Pons (tissue), 1 donor: ENCODE measurements around the gene TPM2.

Source experiments
- DNase-seq: peaks from one replicate; pipeline ENCODE4 v3.0.0-alpha.2; 2016; ENCODE audit warnings: low spot score

The TPM2 gene

DNA sequence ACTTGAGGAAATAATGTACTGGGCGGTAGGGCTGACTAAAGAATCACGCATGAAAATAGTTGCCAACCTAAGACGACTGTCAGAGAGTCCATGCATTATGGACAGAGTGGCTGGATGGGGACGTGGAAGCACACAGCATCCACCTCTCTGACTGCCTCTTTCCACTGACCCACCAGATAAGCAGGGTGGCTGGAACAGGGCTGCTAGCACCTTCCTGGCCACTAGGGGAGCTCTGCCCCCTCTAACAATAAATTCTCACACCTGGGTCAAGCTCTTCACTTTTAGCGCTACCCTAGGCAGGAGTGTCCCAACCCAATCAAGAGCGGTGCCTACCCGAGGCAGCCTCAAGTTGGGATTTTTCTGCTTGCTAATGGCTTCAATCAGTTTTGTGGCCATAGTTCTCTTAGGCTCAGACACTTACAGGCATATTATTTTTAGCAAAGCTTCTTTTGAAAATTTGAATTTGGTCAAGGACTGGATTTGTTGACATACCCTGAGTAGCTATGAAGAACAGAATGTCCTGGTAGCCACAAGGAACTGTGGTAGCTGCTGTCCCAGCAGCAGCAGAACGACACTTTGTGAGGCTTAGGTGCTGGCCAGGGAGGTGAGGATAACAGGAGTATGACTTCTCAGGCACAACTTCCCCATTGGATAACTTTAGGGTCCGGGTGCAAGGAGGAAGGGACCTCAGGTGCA is 6.9 kb upstream of the TPM2 start:
- DNase-seq: peak; percentile 35

DNA sequence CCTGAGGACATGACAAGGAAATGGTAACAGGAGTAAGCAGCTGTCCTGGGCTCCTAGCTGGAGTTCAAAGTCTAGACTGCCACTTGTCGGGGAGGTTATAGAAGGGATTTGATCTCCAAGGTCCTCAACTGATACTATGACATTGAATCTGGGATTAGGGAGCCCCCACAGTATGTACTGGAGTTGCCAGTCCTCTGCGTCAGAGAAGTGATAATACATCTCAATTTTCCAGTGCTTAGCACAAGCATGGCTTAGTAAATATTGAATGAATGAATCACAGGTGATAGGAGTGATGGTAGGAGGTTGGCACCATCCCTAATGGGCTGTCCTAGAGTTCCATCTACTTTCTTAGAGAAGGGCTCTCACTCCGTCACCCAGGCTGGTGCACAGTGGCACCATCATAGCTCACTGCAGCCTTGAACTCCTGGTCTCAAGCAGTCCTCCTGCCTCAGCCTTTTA is 6.2 kb upstream of the TPM2 start:
- DNase-seq: no peak

DNA sequence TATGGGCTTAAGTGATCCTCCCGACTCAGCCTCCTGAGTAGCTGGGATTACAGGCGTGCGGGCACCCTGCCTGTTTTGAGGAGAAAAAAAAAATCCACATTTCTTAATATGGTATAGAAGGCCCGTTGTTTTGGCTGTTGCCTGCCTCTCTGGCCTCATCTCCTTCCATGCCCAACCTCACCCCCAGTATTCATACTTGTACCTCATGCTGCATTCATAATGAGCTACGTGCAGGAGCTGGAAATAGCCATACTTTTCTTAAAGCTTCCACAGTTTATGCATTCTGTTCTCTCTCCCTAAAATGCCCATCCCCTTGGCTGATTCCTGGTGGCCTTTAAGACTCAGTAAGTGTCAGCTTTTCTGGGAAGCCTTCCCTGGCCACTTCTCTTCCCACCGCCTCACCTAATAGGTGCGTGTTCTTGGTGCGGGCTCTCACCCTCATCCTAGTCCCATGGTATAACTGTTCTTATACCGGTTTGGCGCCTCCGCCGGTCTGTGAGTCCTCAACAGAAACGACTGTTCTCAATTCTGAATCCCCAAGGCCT is 2.1 kb upstream of the TPM2 start:
- DNase-seq: no peak

DNA sequence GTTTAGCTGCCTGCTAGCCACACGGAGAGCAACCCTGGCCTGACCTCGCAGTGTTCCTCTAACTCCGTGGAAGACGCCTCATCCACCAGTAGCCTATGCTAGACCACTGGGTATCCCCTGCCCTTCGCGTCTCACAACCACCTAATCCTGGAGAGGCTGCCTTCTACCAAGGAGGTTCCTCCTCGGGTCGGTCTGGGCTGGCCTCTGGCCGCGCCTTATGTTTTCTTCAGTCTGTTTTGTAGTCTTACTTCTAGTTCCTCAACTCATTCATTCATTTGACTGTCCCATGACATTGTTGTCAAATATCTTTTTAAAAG is 1.6 kb upstream of the TPM2 start:
- DNase-seq: no peak

DNA sequence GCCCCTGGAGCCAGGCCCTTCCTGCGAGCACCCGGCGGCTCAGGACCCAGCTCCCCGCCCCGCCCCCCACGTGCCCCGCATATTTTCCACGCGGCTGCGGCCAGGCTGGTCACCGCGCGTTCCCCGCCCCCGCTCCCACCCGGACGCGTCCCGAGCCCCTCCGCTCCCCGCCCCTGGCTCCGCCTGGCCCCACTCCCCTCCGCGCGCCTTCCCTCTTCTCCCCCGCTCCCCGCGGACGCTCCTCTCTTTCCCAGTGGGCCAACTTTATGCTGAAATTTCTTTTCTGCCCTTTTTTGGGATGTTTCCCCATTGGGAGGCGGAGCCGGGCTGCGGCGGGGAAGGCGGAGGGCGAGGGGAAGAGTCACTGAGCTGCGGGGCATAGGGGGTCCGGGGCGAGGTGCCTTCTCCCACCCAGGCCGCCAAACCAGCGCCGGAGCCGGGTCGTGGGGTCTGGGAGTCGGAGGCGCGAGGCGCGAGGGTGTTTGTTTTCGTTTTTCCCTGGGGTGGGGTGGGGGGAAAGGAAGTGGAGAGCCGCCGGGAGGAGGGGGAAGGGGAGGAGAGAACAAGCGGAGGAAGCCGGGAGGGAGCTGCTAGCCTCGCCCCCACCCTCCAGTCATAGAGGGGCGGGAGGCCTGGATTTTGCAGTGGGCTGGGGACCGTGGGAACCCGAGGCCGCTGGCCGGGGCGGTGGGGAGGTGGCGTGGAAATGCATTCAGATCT is 1.0 kb upstream of the TPM2 start:
- DNase-seq: no peak

DNA sequence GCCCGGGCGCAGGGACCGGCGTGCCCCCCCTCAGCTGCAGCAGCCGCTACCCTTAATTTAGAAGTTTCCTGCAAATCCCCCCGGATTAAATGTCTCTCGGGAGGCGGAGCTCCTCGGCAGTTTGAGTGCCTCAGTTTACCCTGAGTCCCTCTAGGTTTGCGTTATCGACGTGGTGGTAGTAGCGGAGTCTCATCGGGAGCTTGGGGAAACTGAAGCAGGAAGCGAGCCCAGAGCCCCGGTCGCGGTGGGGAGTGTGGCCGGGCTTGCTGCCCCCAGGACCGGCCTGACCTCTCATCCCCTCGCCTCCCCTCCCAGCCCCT is 529 bp upstream of the TPM2 start:
- DNase-seq: no peak

DNA sequence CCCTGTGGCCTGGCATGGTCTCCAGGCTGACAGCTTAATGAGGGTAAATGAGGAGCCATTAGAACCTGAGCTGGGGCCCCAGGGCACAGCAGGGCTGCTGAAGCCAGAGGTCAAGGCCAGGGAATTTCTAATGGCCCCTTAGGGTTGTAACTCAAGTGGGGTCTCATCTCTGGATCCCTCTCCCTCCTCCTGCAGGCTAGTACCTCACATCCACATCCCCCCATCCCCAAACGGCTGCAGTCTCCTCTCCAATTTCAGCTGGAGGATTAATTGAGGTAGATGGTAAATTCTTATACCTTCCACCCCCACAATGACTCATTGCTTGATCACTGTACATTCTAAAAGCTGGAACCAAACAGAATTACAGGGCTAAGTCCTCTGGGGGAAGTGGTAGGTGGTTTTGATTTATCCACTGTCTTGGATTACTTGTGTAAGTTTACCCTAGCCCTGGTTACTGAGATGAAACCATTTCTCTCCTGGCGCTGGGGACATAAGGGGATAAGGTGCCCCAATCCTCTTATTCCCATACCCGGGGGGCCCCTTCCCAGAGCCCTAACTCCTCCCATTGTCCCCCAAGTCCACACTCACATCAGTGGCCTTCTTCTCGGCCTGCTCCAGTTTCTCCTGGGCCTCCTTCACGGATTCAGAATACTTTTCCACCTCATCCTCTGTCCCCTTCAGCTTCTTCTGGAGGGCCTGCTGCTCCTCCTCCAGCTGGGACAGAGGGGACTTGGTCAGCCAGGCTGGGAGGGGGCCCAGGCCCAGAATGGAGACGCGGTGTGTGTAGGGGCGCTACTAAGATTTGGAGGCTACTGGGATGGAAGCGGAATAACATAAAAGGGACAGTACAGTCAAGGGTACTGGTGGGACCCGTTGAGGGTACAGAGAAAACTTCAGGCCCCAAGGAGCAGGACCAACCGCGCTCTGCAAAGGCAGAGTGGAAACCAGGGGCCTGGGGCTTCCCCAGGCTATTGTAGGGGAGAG is 875 bp downstream of the TPM2 start:
- DNase-seq: no peak

DNA sequence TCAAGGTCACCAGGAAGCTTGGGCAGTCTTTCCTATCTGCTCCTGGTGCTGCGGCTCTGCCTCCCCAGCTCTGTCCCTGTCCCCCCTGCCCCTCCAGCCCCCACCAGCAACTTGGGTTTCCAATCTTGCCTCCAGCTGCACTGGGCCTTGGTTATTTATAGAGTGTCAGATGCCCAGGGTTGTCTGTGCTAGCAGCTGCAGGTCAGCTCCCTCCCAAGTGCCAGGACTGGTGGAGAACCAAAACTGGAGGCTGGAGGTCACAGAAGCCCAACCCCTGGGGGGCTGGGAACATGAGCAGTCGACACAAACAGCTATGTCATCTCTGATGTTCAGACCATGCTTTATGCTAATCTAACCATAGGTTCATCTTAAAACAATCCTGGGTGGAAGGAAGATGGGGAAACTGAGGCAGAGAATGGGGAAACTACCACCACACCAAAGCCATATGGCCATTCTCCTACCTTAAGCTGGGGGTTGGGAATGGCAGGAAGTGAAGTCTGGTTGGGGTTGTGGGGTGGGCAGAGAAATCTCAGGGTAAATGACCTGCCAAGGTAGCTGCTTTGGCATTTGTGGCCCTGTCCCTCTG is 1.7 kb downstream of the TPM2 start:
- no peak for DNase-seq

DNA sequence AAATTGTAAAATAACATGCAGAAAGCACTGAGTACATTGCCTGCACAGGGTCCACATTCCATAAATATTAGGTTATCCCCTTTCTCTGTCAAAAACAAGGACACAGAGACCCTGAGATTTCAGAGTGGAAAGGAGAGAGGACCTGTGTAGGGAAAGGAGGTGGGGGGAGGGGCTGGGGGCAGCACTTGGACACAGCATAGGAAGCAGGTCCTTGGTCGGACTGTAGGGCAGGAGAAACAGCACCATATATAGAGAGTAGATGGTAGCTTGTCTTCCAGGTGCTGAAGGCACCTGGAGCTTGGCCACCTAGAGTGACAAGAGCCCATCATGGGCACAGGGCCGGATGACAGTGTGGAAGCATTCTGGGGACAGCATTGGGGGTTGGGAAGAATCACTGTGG is 2.4 kb downstream of the TPM2 start:
- no peak for DNase-seq

DNA sequence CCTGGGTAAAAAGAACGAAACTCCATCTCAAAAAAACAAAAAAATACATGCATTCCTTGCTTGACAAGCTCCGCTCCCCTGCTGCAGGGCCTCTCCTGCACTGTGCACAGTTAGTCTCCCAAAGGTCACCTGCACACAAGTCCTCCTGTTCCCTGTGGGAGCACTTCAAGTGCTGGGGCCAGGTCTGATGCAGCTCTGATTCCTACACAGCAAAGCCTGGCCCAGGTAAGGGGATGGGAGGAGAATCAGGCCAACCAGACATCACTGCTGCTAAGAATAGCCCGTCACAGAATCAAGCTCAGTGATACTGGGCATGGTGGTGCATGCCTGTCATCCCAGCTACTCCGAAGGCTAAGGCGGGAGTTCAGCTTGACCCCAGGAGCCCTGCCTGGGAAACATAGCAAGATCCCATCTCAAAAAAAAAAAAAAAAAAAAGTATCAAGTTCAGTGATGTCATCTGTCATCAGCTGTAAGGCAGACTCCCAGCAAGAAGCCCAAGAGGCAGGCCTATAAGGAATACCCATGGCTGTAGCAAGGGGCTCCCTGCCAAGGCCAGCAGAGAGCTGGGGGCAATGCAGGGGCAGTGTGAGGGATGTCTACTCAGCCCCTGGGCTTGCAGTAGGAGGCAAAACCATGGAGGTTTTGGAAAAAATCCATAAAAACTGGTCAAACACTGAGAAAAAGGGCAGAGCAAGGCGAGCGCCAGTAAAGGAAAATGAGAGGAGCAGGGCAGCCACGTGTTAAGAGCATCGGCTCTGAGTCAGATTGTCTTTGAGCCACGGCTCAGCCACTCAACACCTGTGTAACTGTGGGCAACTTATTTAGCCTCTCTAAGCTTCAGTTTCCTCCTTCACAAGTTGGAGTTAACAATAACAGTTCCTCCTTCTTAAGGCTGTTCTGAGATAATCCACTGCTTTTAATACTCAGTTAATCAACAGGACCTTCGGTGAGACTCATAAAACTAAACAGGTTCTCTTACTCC is 3.2 kb downstream of the TPM2 start:
- DNase-seq: no peak

DNA sequence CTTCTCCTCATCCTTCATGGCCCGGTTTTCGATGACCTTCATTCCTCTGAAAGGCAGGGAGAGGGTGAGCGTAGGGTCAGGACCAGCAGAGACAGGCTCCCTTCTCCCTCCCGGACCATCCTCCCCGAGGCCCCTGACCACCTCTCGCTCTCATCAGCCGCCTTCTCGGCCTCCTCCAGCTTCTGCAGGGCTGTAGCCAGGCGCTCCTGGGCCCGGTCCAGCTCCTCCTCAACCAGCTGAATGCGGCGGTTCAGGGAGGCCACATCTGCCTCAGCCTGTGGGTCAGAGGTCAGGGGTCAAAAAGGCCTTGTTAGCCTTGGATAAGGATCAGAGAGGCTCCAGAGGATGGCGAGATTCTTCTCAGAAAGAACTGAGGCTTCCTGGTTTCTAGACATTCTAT is 4.2 kb downstream of the TPM2 start:
- no peak for DNase-seq

DNA sequence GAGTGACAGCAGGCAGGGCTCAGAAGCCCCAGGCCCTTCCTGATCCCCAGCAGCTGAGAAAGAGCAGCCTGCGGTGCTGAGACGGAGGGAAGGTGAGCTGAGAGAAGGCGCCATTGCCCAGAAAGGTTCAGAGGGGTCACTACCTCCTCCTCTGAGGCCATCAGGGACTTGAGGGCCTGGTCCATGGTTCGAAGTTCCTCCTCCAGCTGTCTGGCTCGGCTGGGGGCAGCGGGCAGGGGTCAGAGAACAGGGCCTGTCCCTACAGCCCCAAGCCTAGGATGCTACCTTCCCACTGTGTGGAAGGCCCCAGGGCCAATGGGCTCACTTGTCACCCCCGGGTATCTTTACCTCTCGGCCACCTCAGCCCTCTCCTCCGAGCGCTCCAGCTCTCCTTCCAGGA is 4.8 kb downstream of the TPM2 start:
- DNase-seq: no peak

DNA sequence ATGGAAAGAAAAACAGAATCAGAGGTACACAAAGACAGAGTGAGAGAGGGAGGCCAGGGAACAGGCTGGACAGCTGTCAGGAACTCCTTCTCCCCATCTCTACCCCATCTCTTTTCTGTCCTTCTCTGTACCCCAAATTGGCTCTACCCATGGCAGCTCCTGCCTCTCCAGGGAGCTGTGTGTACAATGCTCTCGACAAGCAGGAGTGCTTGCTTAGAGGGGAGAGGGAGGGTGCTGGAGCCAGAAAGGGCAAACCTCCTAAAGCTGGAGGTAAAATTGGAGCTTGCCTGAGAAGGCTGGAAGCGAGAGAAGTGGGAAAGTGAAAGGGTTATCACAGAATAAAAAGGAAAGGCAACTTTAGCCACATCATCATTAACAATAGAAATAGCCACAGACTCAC is 6.4 kb downstream of the TPM2 start:
- DNase-seq: no peak

DNA sequence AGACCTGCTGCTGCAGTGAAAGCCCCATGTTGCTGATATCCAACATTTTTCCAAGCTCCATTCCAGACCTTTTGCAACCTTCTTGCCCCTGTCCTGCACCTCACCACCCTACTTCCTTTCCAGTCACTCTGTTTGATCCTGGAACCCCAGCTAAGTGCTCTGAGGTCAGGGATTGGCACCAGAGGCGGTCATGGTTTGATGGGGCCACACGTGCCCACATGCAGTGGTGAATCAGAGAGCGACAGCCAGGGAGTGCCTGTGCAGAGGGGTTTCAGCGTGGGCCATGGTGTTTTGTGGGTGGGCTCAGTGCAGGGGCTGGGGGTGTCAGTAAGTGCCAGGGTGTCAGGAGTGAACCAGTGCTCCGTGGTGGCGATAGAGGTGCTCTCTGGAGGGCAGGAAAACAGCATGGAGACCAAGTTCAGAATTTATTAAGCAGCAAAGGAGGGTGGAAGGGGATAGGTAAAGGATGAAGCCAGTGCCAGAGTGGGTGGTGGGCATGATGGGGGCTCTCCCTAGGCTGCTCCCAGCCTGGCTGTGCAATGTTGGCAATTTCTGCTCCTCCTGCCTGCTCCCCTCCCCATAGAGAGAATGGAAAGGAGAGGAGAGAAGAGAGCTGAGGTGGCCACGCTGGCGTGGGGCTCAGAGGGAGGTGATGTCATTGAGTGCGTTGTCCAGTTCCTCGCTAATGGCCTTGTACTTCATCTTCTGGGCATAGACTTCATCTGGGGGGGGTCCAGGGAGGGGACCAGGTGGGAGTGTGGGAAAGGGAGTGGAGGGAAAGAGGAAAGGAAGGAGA is 7.0 kb downstream of the TPM2 start:
- DNase-seq: no peak

DNA sequence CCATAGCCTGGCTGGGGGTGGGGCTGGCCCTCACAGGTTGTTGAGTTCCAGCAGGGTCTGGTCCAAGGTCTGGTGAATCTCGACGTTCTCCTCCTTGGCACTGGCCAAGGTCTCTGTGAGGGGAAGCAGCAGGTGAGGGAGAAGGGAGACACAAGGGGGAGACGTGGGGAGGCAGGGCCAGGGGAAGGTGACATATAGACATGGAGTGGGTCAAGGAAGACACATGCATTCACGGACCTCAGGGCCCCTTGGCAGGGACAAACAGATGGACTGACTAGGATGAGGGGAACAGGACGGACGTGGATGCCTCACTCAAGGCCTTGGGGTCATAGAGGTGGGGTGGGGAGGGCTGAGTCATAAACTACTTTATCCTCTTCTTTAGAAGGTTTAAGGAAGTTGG is 7.7 kb downstream of the TPM2 start:
- DNase-seq: no peak

DNA sequence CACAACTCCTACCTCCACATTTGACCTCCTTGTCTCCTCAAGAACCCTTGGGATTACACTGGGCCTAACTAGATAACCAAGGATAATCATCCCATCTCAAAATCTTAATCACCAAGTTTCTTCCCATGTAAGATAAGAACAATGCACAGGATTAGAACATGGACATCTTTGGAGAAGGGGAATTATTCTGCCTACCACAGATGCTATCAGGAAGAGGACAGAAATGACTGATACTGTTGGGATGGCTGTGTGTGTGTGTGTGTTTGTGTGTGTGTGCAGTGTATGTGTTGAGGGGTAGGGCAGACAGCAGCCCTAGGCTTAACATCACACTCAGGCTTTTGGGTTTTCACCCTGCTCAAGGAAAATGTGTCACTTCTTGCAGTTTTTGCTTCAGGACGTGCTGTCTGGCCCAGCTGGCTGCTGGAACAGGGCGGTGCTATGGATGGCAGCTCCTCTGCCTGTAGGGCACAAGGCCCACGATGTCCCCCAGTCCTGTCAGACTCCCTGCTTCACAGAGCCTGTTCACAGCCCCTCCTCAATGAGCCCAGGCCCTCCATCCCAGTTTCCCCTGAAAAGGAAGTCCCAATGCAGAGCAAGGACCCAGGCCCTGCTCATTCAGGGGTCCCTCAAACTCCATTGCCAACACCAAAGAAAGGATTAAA is 8.3 kb downstream of the TPM2 start:
- DNase-seq: no peak

DNA sequence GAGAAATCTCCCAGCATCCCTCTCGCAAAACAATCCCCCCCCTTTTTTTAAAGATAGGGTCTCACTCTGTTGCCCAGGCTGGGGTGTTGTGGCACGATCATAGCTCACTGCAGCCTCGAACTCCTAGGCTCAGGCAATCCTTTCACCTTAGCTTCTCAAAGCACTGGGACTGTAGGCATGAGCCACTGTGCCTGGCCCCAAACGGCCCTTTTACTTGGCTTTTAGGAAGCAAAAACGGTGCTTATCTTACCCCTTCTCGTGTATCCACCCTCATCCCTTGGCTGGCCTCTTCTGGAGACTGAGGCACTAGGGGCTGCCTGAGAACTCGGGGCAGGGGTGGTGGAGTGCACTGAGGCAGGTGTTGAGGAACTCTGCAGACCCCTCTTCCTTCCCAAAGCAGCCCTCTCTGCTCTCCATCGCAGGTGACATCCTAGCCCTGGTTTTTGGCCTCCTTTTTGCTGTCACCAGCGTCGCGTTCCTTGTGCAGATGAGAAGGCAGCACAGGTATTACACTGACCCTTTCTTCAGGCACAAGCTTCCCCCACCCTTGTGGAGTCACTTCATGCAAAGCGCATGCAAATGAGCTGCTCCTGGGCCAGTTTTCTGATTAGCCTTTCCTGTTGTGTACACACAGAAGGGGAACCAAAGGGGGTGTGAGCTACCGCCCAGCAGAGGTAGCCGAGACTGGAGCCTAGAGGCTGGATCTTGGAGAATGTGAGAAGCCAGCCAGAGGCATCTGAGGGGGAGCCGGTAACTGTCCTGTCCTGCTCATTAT is 9.2 kb downstream of the TPM2 start:
- DNase-seq: no peak

DNA sequence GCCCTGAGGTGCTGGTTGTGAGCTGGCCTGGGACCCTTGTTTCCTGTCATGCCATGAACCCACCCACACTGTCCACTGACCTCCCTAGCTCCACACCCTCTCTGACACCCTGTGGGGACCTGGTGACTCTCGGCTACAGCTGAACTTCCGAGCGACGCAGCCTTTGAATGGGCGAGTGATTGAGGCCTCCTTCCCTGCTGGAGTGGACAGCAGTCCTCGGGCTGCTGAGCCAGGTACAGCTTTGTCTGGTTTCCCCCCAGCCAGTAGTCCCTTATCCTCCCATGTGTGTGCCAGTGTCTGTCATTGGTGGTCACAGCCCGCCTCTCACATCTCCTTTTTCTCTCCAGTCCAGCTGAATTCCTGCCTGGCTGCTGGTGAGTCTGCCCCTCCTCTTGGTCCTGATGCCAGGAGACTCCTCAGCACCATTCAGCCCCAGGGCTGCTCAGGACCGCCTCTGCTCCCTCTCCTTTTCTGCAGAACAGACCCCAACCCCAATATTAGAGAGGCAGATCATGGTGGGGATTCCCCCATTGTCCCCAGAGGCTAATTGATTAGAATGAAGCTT is 9.9 kb downstream of the TPM2 start:
- DNase-seq: no peak

DNA sequence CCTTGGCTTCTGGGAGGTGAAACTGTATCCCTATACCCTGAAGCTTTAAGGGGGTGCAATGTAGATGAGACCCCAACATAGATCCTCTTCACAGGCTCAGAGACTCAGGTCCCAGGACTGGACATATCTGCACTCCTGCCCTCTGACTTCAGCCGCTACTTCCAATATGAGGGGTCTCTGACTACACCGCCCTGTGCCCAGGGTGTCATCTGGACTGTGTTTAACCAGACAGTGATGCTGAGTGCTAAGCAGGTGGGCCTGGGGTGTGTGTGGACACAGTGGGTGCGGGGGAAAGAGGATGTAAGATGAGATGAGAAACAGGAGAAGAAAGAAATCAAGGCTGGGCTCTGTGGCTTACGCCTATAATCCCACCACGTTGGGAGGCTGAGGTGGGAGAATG is 10.6 kb downstream of the TPM2 start:
- no peak for DNase-seq
